ENCODE measurements around the gene ISY1.

- no peak for TF ChIP-seq CTCF (IDR thresholded peaks at IDR 0.05 in 4 of 5, conservative IDR thresholded peaks at IDR 0.05 in 1 of 5)
- peak in 1 of 2 donors; percentile 42 for TF ChIP-seq POLR2A (IDR thresholded peaks at IDR 0.05)
These were observed 21.7 kb upstream of the ISY1 start for GRCh38 chr3:129182390-129183185.

All from gastrocnemius medialis (tissue), 4 donors.